CD4-positive, alpha-beta T cell treated with Interleukin-6 for 4 hours (primary cell): ENCODE results near the gene COL16A1.

Source experiments
- DNase-seq: peaks from one replicate; pipeline ENCODE4 v3.0.0-alpha.2; 2020; ENCODE audit warnings: mixed read lengths

Gene COL16A1

DNA sequence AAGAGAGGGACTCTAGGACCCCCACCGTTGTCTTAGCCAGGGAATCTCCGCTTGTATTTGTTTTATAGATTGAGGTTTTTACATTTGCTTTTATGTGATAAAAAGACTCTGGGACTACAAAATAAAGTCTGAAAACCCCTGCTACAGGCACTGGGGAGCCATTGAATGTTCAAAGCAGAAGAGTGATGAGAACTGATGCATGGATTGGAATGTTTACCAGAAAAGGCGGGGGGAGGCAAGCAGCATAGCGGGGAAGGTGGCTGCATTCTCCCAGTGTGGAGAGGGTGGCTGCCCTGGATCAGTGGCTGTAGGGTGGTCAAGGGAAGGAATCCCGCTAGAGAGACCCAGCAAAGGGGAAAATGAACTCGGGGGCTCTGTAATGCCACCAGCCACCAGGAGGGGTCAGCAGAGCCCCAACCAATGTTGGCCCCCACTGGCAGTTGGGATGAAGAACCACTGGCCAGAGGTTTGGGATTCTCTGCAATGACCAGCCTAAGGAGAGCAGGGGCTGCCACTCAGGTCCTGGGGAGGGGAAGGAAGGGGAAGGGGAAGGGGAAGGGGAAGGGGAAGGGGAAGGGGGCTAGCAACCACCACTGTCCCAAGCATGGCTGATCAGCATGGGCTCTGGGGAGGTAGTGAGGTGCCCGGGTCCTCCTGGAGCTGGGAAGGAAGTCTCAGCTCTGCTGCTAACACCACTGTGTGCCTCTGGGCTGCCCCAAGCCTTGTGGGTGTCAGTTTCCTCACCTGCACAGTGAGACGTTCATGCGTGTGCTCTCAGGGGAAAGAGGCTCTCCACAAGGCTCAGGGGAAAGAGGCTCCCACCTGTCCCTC is 40.0 kb downstream of the COL16A1 start:
- DNase-seq, result peak; percentile 63

DNA sequence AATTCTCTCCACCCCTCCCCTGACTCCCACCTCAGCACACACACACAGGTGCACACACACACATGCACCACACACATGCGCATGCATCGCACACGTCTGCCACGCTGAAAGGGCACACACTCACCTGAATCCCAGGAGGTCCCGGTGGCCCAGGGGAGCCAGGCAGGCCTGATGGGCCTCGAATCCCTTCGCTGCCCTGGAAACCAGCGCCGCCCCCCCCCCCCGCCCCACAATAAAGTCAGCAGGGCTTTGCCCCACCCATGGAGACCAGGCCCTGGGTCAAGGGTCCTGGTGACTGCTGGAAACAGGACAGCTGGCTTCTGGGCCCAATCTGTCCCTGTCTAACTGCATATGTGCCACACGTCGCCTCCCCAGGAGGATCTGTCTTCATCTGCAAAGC is 41.4 kb downstream of the COL16A1 start:
- no peak for DNase-seq

DNA sequence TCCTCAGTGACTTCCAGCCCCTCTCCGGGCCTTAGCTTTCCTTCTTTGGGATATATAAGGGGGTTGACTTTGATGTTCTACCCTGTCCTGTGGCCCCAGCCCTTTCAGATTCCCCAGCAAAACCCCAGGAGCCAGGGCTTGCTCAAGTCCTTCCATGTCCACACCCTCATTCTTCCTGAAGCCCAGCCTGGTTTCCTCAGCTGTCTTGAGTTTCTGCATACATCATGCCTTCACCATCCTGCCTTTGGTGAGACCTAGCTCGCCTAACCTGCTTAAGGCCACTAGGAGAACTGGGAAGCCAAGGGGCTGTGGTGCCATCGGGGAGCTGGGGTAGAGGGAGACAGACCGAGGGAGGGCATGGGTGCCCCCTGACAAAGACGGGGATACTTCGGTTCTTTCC is 42.0 kb downstream of the COL16A1 start:
- DNase-seq, result no peak

DNA sequence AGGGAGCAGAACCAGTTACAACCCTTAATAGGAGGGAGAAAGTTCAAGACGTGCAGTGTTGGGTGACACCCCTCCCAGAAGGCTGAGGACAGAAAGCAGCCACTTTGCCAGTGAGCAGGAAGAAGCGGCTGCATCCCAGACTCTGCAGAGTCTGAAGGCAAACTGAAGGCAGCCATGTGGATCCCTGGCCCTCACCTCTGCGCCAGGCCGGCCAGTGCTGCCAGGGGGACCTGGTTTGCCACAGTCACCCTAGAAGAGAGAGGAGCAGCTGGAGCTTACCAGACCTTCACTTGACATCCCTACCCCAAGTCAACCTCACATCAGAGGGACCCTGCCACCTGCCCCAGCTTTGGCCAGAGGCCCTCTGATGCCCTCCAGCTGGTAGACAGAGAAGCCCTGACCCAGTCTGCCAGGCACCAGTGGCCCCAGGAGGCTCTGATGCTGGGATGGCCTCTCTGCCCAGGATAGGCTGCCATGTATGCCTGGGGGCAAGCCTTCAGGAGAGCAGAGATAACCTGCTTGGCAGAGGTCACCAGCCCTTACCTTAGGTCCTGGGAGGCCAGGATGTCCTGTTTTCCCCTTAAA is 42.9 kb downstream of the COL16A1 start:
- no peak for DNase-seq

DNA sequence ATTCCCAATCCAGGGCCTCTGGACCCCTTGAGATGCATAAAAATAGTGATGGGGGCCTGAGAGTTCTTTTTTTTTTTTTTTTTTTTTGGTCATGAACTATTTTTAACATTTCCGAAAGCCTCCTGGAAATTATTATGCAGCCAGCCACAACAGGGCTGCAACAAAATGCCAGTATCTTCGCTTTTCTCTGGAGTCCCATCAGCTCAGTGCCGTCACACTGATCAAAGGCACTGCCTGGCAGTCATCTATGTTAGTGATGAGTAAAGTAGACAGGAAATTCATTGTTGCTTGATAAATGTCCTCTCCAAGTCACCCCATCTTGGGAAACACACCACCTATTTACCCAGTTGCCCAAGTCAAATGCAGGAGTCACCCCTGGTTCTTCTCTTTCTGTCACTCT is 43.9 kb downstream of the COL16A1 start:
- no peak for DNase-seq

DNA sequence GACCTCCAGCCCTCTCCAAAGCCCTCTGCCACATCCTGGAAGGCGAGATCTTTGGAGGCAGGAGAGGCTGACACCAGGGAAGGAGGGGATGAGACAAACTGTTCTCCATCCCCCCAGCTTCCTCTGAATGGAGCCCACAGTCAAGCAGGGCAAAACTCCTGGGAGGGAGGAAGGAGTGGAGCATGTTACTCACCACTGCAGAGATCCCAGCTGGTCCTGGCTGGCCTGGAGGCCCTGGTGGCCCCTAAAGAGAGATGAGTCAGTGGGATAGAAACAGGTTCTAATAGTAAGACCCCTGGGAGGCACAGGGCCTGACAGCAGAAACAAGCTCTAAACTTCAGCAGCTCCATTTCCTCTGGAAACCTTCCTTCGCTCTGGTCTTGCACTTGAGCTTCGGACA is 45.1 kb downstream of the COL16A1 start:
- DNase-seq, result no peak

DNA sequence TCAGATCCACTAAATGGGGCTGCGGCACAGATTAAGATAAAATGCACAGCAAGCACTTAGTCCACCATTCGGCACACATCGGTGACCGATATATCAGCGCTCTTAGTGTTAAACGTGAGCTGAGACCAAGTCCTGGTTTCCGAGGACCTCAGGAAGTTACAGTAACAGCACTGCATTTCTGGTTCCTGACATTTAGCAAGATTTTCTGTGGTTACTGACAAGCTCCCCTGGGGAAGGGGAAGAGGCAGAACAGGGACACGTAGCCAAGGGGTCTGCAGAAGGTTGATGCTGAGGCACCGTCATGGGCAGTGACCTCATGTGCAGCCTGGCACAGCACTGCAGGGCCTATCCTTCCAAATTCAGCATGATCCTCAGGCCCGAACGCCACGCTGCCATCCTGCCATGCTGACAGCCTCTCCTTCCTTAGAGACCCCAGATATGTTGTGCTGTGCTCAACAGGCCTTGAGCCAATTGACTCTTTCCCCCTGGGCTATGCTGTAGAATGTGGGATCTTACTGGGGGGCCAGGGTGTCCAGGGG is 45.8 kb downstream of the COL16A1 start:
- no peak for DNase-seq

DNA sequence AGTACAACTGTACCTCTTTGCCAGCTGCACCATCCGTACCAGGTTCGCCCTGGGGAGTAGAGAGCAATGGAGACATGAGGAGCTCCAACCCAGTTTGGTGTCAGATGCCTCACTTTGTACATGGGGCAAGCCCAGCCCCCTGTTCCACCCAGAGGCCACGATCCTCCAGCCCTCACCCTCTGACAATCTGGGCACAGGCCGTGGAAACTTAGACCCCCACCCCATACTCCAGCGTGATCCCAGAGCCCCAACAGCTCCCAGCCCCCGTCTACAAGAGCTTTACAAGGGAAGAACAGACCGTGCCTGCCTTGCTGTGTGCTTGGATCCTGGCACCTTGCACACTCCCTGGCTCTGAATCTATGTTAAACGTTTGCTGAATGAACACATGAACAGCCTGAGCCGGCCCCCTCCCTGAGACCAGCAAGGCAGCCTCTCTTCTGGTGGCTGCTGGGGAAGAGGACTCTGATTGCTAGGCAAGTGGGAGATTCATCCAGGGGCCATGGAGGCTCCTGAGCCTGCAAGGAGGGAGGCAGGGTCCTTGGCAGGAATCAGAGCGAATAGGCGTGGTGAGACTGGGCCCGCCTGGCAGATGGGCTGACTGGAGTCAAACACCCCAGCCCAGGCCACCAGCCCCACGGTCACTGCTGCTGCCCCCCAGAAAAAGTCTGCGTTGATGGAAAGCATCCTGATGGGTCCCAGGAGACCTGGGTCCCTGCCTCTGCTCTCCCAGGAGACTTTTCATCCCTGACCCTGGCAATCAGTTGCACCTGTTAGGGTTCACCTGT is 46.6 kb downstream of the COL16A1 start:
- DNase-seq, result no peak

DNA sequence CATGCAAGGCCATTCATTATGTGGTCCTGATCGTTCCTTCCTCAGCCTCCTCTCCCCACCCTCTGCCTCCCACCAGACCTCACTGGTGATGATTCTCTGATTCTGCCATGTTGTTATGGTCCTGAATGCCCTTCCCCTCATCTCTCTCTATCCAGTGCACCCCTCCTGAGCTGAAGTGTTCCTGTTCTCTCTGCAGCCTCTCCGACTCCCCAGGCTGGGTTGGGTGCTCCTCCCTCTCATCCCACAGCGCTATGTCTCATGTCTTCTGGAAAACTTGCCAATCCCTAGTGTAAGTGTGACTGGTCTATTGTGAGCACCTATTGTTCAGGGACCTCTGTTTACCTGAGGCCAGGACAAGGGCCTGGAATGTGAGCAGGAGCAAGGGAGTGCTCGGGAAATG is 48.1 kb downstream of the COL16A1 start:
- no peak for DNase-seq

DNA sequence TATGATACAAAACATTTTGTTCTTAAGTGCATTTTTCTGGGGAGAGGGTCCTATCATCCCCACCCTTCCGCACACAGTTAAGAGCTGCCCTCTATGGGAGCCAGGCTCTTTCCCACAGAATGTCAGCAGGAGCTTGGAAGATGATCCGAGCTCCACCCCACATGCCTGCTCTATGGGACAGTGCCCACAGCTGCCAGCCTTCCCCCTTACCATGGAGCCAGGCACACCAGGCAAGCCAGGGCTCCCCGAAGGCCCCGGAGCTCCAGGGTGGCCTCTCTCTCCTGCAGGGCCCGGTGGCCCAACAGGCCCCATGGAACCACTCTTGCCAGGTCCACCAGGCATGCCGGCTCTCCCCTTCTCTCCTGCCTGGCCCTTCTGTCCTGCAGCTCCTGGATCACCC is 48.7 kb downstream of the COL16A1 start:
- no peak for DNase-seq

DNA sequence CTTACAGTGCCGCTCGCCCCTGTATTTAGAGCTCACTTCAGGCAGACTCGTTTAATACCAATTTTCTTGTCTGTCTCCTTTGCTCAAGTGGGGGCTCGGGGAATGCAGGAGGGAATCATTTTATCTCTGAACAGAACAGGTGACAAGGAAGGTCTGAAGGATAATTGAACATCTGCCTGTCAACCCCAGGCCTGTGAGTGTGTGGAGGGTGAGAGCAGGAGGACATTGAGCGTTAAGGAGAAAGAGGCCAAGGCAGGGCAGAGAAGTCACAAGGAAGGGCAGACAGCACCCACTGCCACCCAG is 49.4 kb downstream of the COL16A1 start:
- no peak for DNase-seq

DNA sequence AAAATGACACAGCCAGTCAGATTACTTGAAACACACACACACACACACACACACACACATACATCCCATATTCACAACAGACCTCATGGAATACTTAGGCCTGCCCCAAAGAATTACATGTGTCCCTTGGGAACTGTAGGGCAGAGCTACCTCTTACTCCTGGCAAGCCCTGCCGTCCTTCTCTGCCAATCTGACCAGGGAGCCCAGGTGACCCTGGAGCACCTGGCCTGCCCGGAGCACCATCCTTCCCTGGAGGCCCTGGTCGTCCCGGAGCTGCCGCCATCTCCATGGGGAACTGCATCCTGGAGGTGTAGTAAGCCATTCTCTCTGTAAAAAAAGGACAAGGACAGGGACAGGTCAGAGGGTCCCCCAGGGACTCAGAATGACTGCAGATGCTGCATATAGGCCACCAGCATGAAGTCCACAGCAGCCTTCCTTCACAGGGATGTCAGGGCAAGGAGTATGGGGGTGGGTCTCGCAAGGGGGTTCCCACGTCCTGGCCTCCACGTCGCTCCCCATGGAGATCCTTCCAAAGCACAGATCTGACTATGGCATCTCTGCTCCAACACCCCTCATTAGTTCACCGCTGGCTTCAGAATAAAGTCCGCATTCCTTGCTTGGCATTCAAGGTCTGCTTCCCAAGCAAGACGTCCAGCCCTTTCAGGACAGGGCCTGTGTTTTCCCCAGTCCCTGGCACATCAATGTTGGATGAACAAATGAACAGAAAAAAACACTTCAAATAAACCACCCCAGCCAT is 49.9 kb downstream of the COL16A1 start:
- no peak for DNase-seq

DNA sequence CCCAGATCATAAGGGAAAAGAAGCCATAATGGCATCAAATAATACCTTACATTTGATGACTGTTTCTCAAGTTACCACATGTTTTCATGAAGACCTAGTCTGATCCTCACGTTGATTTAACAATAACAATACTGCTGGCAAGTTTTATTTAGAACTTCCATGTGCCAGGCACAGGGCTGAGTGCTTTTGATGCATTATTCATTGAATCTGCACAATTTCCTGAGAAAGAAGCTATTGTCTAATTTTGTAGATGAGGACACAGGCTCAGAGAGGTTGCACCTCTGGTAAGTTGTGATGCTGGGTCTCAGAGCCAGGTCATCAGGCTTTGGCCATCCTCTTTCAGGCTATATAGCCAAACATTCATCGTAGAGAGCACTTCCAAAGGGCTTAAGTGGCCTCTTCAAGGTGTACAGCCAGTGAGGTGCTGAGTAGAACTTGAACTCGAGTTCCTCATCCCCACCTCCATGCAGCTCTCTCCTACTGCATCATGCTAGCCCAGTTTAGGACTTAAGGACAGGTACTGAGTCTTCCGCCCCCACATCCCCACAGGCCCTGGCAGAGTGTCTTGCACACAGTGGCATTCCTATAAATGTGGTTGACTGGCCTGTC is 50.8 kb downstream of the COL16A1 start:
- DNase-seq, result no peak

DNA sequence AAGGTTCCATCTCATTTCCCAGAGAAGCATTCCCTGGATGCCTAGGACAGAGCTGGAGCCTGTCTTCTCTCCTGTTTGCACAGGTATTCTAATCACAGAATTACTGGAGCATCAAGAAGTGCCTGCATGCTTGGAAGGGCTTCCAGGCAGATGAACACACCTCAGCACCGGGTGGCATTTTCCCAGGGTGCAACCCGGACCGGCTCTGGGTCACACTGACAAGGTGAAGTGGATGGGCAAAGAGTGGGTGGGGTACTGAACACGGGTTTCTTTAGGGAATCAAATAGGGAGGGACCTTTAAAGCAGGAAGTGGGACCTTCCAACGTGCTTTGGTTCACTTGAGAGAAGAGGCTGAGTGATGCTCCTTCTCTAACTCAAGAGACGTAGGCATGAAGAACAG is 52.1 kb downstream of the COL16A1 start:
- DNase-seq, result no peak

DNA sequence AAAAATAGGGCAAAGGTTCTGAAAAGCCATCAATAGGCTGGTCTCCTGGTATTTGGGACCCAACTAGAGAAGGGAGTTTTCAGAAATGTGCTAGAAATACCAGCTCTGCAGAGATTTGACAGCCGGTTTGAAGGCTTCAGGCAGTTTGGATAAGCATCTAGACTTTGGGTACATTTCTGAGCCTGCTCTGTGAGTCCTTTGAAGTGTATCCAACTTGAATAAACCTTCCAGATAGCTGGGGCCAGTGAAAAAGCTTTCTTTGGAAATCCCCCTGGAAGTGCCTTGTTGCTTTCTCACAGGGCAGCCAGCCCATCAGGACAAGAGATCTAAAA is 52.8 kb downstream of the COL16A1 start:
- DNase-seq, result no peak

DNA sequence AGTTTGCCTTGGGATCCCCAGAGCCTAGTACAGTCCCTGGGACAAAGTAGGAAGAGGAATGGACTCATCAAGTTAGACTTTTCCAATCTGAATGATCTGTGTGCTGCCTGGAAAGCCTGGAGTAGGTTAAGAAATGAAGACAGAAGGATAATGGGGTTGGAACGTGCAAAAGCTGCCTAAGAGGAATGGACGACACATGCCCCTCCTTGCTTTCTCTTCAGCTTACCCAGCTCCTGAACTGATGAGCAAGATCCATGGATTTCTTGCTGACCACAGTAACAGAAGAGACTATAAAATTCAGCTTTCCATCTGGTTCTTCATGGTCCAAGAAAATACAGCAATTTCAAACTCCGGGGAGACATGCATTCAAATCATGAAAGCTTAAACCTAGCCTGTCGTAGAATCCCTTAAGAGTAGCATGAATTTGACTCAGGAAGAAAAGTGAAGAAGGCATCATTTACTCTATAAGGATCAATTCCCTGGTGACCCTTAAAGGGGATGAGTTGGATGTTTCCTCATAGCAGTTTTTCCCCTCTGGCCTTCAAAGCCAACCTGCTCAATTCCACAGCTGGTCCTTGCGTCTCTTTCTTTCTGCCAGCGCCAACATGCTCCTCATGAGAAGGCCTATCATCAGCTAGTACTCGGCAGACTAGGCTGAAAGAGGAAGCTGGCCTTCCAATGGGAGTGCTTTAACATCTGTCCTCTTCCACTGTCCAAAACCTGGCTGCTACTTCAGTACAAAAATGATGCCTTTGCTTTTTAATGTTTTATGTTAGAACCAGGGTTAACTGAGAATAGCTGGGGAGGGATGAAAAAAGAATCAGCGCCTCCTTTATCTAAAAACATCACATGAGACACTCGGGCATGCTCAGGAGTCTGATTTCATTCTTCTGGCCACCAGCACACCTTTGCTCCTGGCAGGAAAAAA is 53.4 kb downstream of the COL16A1 start:
- no peak for DNase-seq

DNA sequence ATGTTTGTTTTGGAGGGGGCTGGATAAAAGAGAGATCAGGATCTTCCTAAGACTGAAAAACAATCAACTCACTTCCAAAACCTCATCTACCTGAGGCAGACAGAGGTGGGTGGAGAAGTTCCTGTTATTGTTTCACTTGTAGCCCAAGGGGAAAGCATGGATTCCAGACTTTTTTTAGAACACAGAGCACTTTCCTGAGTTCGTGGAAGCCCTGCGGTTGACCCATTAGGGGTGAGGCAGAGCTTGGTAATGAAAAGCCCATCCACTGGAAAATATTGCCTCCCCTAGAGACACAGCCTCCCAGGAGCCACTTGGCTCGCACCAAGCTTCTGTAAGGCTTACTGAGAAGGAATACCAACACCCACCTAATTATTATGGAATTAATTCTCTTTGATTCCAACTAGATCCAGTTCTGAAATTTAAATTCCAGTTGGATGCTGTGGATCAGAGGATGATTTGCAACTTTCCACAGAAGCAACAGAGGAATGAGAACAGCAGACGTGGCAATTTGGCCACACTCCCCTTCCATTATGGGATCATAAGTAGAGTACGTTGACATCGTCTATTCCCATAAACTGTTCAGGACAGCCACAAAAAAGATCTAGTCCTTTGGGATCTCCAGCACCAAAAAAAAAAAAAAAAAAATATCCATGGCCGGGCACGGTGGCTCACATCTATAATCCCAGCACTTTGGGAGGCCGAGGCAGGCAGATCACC is 55.0 kb downstream of the COL16A1 start:
- no peak for DNase-seq

DNA sequence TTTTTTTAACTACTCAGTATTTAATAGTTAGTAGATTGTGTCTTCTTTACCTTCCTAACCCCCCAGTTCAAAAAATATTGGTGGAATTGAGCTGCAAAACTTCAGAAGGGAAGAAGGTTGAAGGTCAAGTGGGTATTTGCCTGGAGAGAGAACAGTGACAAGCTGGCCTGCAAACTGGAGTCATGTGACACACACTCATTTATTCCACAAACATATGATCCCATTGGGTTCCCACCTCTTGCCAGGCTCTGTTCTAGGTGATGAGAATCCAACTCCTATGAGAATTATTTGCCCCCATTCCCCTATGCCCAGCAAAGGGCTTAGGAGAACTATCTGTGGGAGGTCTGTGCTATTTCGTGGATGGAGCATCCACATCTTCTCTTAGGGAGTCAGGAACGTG is 55.6 kb downstream of the COL16A1 start:
- DNase-seq, result no peak

DNA sequence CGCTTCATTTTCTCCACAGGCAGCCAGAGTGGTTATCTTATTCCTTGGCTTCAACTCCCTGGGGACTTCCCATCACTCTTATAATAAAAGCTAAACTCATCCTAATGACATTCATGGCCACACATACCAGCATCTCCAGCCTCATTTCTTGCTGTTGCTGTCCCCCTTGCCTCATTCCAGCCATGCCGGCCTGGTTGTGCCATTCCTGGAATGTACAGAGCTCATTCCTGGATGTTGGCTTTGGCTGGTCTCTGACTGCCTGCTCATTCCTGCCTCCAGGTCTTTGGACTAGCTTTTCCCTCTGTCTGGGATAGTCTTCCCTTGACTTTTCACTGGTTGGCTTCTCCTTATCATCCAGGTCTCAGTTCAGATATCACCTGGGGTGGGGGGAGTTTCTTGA is 56.7 kb downstream of the COL16A1 start:
- DNase-seq, result no peak

DNA sequence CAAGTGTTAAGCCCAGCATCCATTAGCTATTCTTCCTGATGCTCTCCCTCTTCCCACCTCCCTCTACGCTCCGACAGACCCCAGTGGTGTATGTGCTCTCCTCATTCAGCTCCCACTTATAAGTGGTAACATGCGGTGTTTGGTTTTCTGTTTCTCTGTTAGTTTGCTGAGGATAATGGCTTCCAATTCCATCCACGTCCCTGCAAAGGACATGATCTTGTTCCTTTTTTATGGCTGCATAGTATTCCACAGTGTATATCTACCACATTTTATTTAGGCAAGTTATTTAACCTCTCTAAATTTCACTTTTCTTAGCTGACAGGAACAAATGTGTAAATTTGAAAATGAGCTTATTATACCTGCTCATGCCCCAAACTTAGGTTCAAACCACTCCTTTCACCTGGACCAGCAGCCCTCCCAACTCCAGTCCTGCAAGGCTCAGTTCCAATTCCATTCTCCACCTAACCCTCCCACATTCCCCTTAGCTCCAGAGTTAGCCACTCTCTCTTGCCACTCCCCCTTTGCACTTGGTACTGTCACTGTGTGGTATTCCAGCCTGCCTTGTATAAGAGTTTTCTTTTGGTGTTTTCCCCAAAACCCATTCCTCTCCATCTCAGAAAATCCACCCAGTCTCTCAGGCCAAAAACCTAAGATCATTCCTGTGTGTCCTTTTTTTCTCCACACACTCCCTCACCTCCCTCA is 57.4 kb downstream of the COL16A1 start:
- DNase-seq, result no peak

DNA sequence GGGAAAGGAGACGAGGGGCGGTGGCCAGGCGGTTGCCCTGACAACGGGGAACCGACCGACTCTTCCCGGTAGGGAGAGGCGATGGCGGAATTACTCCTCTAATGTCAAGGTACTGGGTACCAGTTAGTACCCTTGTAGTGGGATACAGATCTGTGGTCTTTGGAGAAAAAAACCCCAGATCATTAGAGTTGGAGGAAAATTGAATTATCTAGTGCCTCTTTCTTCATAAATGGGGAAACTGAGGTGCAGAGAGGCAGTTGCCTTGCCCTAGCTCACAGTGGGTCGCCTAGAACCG is 58.6 kb downstream of the COL16A1 start:
- no peak for DNase-seq
